H9 (cell line): Measurements from ENCODE around the gene PROM1. TPM values are rescaled to one million over a fixed set of nuclear protein-coding genes. Genes with fewer than 3 reads are reported as not detected.

Source experiments
- DNase-seq: peaks from one replicate; pipeline ENCODE4 v3.0.0-alpha.2; 2017
- H2AFZ ChIP-seq: one replicate; pipeline ENCODE4 v1.6.1; 2013; ENCODE audit warnings: mild to moderate bottlenecking, low read length, control low read depth, moderate library complexity
- H2AK5ac ChIP-seq: 2 replicates; pipeline ENCODE4 v1.6.1; 2013; ENCODE audit warnings: low read length, control low read depth, mixed read lengths; ENCODE audit not compliant: insufficient read length
- H2BK120ac ChIP-seq: one replicate; pipeline ENCODE4 v1.6.1; 2013; ENCODE audit warnings: low read depth, mild to moderate bottlenecking, low read length, control low read depth, inconsistent platforms; ENCODE audit not compliant: poor library complexity, severe bottlenecking
- H2BK12ac ChIP-seq: 2 replicates; pipeline ENCODE4 v1.6.1; 2013; ENCODE audit warnings: low read length, control low read depth, mixed read lengths, low read depth; ENCODE audit not compliant: insufficient read length
- H2BK15ac ChIP-seq: 2 replicates; pipeline ENCODE4 v1.6.1; 2013; ENCODE audit warnings: low read depth, low read length, control low read depth
- H2BK20ac ChIP-seq: one replicate; pipeline ENCODE4 v1.6.1; 2013; ENCODE audit warnings: low read depth, mild to moderate bottlenecking, low read length, control low read depth, inconsistent platforms; ENCODE audit not compliant: poor library complexity, severe bottlenecking
- H2BK5ac ChIP-seq: 2 replicates; pipeline ENCODE4 v1.6.1; 2013; ENCODE audit warnings: low read length, control low read depth, mixed read lengths; ENCODE audit not compliant: insufficient read length
- H3K14ac ChIP-seq: 2 replicates; pipeline ENCODE4 v1.6.1; 2013; ENCODE audit warnings: low read length, control low read depth; ENCODE audit not compliant: insufficient read depth
- H3K18ac ChIP-seq: 2 replicates; pipeline ENCODE4 v1.6.1; 2013; ENCODE audit warnings: low read depth, mild to moderate bottlenecking, mixed read lengths, low read length, control low read depth; ENCODE audit not compliant: insufficient read length
- H3K23ac ChIP-seq: 2 replicates; pipeline ENCODE4 v1.6.1; 2013; ENCODE audit warnings: low read length, control low read depth, mixed read lengths, low read depth; ENCODE audit not compliant: insufficient read length
- H3K23me2 ChIP-seq: 2 replicates; pipeline ENCODE4 v1.6.1; 2013; ENCODE audit warnings: low read depth, mild to moderate bottlenecking, mixed read lengths, low read length, control low read depth; ENCODE audit not compliant: insufficient read length, poor library complexity, severe bottlenecking
- H3K27ac ChIP-seq: 2 replicates; pipeline ENCODE4 v1.5.1; 2013; ENCODE audit warnings: low read length, control low read depth, mixed read lengths, low read depth; ENCODE audit not compliant: insufficient read length
- H3K27me3 ChIP-seq: 2 replicates; pipeline ENCODE4 v1.6.1; 2013; ENCODE audit warnings: low read length, control low read depth, inconsistent platforms; ENCODE audit not compliant: insufficient read depth
- H3K4ac ChIP-seq: 2 replicates; pipeline ENCODE4 v1.6.1; 2013; ENCODE audit warnings: low read depth, mild to moderate bottlenecking, control low read depth, inconsistent platforms, low read length, moderate library complexity
- H3K4me1 ChIP-seq: 2 replicates; pipeline ENCODE4 v1.6.1; 2013; ENCODE audit warnings: low read length, control low read depth, inconsistent platforms; ENCODE audit not compliant: insufficient read depth
- H3K4me2 ChIP-seq: 2 replicates; pipeline ENCODE4 v1.6.1; 2013; ENCODE audit warnings: low read length, control low read depth, mixed read lengths; ENCODE audit not compliant: insufficient read length, insufficient read depth
- H3K56ac ChIP-seq: 2 replicates; pipeline ENCODE4 v1.6.1; 2013; ENCODE audit warnings: low read depth, mild to moderate bottlenecking, mixed read lengths, low read length, control low read depth; ENCODE audit not compliant: insufficient read length
- H3K79me1 ChIP-seq: 2 replicates; pipeline ENCODE4 v1.6.1; 2013; ENCODE audit warnings: low read depth, mild to moderate bottlenecking, moderate library complexity, low read length, control low read depth, inconsistent platforms; ENCODE audit not compliant: insufficient read depth, poor library complexity, severe bottlenecking
- H3K79me2 ChIP-seq: 2 replicates; pipeline ENCODE4 v1.6.1; 2013; ENCODE audit warnings: low read length, control low read depth, inconsistent platforms; ENCODE audit not compliant: insufficient read depth
- H3K9ac ChIP-seq: 2 replicates; pipeline ENCODE4 v1.6.1; 2013; ENCODE audit warnings: low read length, control low read depth, mixed read lengths; ENCODE audit not compliant: insufficient read length; ENCODE audit errors: extremely low read depth
- H3K9me3 ChIP-seq: one replicate; pipeline ENCODE4 v1.6.1; 2013; ENCODE audit warnings: low read depth, low read length, inconsistent platforms; ENCODE audit not compliant: control insufficient read depth
- H3T11ph ChIP-seq: one replicate; pipeline ENCODE4 v1.6.1; 2013; ENCODE audit warnings: mild to moderate bottlenecking, low read length, control low read depth, inconsistent platforms
- H4K20me1 ChIP-seq: one replicate; pipeline ENCODE4 v1.6.1; 2013; ENCODE audit not compliant: control insufficient read depth, insufficient read length, insufficient read depth
- H4K5ac ChIP-seq: 2 replicates; pipeline ENCODE4 v1.6.1; 2013; ENCODE audit warnings: low read depth, mild to moderate bottlenecking, mixed read lengths, low read length, control low read depth; ENCODE audit not compliant: insufficient read length
- H4K8ac ChIP-seq: replicated peaks from 2 replicates; pipeline ENCODE4 v1.6.1; 2013; ENCODE audit warnings: low read length, control low read depth, mixed read lengths, low read depth; ENCODE audit not compliant: insufficient read length
- H4K91ac ChIP-seq: 2 replicates; pipeline ENCODE4 v1.6.1; 2013; ENCODE audit warnings: low read depth, mild to moderate bottlenecking, moderate library complexity, mixed read lengths, low read length, control low read depth; ENCODE audit not compliant: insufficient read length
- H3K27ac Mint-ChIP-seq, 3 experiments: 2 replicates in 2 of 3; 3 replicates in 1 of 3; pipeline ENCODE4 v1.8.0; 2020 to 2021; ENCODE audit warnings: mixed read lengths in 3 of 3, mild to moderate bottlenecking in 1 of 3, moderate library complexity in 1 of 3
- H3K27me3 Mint-ChIP-seq: 2 replicates; pipeline ENCODE4 v1.8.0; 2021; ENCODE audit warnings: low read depth, mild to moderate bottlenecking, moderate library complexity, mixed read lengths
- H3K36me3 Mint-ChIP-seq, 3 experiments: 2 replicates in 2 of 3; 3 replicates in 1 of 3; pipeline ENCODE4 v1.8.0; 2020 to 2021; ENCODE audit warnings: low read depth in 3 of 3, mixed read lengths in 3 of 3; ENCODE audit not compliant: insufficient read depth in 1 of 3
- H3K4me1 Mint-ChIP-seq, 2 experiments: 2 replicates each; pipeline ENCODE4 v1.8.0; 2020; ENCODE audit warnings: mixed read lengths in 2 of 2
- H3K4me3 Mint-ChIP-seq, 2 experiments: 2 replicates in 1 of 2; 3 replicates in 1 of 2; pipeline ENCODE4 v1.8.0; 2020 to 2021; ENCODE audit warnings: mild to moderate bottlenecking in 2 of 2, mixed read lengths in 2 of 2, moderate library complexity in 1 of 2
- H3K9me3 Mint-ChIP-seq, 2 experiments: 2 replicates in 1 of 2; 3 replicates in 1 of 2; pipeline ENCODE4 v1.8.0; 2020; ENCODE audit warnings: mild to moderate bottlenecking in 2 of 2, mixed read lengths in 2 of 2, moderate library complexity in 1 of 2
- WGBS: extraction: QIAGEN DNeasy Blood & Tissue Kit; methylation state at CpG from one replicate; pipeline ENCODE4 v1.1.7; 2013; ENCODE audit warnings: missing lambda C conversion rate, low lambda C conversion rate, mixed read lengths; ENCODE audit not compliant: insufficient read length; ENCODE audit errors: extremely low coverage; 5-methylcytosine and 5-hydroxymethylcytosine counted together
- total RNA-seq: library from RNA; stranded (reverse); gene quantifications from 2 replicates; pipeline ENCODE4 v1.2.1, GENCODE V29; 2021
- TF ChIP-seq, protein P1 (sequence below): fragments of 200-600 bp; sonication (generic); conservative IDR thresholded peaks from 3 replicates; pipeline ENCODE4 v1.8.0; 2021; ENCODE audit warnings: antibody characterized with exemption, mild to moderate bottlenecking

The PROM1 gene
- total RNA-seq, 1 experiment from 2014 or later, result 98.3 TPM

GRCh38 chr4:16102356-16102755 lies 18.5 kb upstream of the PROM1 start:
- Histone ChIP-seq H3K9me3 (no peaks in the 10 kb centered on the region), H3K18ac (no peak overlapping the region), H2AFZ (no peak overlapping the region), H2BK20ac (no peak overlapping the region), H3K14ac (no peak overlapping the region), H3K79me1 (no peaks in the 10 kb centered on the region), H3K4me2 (no peak overlapping the region), H3K9ac (no peak overlapping the region), H3K4me1 (no peaks in the 10 kb centered on the region), H4K91ac (no peak overlapping the region), H3K79me2 (no peaks in the 10 kb centered on the region), H3T11ph (no peak overlapping the region), H2BK15ac (no peak overlapping the region), H4K5ac (no peak overlapping the region), H3K56ac (no peak overlapping the region), H3K23me2 (no peaks in the 10 kb centered on the region), H2BK120ac (no peak overlapping the region), H3K4ac (no peak overlapping the region), H2BK12ac (no peak overlapping the region), H3K23ac (no peak overlapping the region), H2AK5ac (no peak overlapping the region), H4K20me1 (no peaks in the 10 kb centered on the region), H3K27me3 (no peaks in the 10 kb centered on the region), H2BK5ac (no peak overlapping the region), H3K27ac (no peak overlapping the region), H4K8ac (no peak overlapping the region)
- Mint-ChIP-seq H3K27ac (no peak overlapping the region), H3K36me3 (no peaks in the 10 kb centered on the region), H3K4me3 (no peak overlapping the region), H3K27me3 (peaks cover 3% of the 10 kb centered on the region; the same call in 1 of the 2 replicates), H3K9me3 (no peaks in the 10 kb centered on the region), H3K4me1 (peaks cover 2 to 9% of the 10 kb centered on the region in 2 experiments)
- peak; percentile 8 for DNase-seq
- WGBS, result no CpG with 5 or more reads among the region's 7 CpGs
- TF ChIP-seq, protein P1, sequence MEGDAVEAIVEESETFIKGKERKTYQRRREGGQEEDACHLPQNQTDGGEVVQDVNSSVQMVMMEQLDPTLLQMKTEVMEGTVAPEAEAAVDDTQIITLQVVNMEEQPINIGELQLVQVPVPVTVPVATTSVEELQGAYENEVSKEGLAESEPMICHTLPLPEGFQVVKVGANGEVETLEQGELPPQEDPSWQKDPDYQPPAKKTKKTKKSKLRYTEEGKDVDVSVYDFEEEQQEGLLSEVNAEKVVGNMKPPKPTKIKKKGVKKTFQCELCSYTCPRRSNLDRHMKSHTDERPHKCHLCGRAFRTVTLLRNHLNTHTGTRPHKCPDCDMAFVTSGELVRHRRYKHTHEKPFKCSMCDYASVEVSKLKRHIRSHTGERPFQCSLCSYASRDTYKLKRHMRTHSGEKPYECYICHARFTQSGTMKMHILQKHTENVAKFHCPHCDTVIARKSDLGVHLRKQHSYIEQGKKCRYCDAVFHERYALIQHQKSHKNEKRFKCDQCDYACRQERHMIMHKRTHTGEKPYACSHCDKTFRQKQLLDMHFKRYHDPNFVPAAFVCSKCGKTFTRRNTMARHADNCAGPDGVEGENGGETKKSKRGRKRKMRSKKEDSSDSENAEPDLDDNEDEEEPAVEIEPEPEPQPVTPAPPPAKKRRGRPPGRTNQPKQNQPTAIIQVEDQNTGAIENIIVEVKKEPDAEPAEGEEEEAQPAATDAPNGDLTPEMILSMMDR, result no peak
